ENCODE measurements around the gene DNAH17. TPM values are rescaled to one million over a fixed set of nuclear protein-coding genes. Genes with fewer than 3 reads are reported as not detected.

Gene DNAH17
- total RNA-seq, 1 experiment from 2014 or later: 0.16 TPM

DNA sequence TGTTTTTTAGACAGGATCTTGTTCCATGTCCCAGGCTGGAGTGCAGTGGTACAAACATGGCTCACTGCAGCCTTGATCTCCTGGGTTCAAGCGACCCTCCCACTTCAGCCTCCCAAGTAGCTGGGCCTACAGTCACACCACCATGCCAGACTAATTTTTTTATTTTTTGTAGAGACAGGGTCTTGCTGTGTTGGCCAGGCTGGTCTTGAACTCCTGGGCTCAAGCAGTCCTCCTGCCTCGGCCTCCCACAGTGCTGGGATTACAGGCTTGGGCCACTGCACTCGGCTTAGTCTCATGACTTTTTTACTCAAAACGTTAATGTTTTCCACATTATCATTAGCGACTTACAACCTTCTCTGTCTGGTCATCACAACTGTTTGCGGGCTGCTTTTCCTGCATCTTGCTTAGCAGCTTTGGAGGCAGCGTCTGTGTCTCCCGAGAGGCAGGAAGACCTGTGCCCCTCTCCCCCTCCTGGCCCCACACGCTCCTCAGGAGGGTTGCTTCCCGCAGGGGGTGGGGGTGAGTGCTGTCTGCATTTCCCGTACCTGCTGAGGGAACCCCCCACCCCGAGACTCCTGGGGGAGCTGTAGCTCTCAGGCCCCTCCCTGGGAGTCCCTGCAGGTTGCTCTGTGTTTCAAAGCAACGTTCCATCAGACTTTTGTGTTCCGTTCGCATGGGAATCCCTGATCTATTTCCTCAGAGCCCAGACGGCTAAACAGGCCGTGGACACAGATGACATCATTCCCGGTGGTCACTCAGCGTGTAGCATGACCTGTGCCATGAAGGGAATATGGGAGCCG lies 146.1 kb downstream of the DNAH17 start:
- no peak for DNase-seq (ENCODE audit: low spot score)

DNA sequence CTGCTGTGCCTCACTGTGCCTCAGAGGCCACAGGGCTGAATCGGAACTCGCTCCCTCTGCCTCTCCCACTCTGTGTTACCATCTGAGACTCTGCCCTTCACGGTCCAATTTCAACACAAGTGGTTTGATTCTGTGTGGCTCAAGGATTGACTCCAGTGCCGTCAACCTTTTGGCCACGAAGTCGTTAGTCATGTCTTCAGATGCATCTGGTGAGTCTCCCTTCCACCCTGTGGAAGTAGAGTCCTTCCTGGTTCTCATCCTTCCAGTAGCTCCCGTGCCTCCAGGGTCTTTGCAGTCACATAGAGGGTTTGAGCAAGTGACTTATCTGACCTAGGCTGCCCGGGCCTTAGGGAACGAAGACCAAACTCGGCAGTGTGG lies 147.6 kb downstream of the DNAH17 start:
- DNase-seq (ENCODE audit: low spot score): no peak

DNA sequence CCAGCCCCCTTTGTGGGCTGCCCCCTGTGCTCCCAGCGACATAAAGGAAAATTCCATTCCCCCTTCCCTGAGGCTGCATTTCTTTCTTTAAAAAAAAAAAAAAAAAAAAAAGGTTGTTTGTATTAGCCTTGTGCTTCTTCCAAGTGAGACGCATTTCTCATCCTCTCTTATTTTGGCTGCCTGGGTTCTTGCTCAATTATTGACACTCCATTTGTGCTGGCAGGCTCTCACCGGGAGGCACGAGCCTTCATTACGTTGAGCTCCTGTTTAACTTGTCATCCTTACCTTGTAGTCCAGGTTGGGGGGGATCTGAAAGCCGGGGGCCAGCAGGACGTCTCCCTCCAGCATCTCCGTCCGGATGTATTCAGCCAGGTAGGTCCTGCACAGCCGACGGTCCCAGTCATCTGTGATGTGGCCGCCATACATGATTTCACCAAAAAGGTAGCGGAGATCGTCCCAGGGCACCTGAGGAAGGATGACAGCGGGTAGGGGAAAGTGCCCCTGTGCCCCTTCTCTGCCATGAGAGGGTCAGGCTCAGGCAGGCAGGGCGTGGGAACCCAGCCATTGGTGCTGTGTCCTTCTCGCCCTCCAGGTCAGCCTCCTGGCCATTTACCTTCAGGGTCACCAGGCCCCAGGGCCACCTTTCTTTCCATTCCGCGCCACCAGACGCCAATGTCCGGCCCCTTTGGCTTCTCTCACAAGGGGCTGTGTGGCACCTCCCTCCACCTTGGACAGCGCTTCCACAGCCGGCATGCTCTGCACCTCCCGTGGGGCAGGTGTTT lies 148.2 kb downstream of the DNAH17 start:
- no peak for DNase-seq (ENCODE audit: low spot score)

DNA sequence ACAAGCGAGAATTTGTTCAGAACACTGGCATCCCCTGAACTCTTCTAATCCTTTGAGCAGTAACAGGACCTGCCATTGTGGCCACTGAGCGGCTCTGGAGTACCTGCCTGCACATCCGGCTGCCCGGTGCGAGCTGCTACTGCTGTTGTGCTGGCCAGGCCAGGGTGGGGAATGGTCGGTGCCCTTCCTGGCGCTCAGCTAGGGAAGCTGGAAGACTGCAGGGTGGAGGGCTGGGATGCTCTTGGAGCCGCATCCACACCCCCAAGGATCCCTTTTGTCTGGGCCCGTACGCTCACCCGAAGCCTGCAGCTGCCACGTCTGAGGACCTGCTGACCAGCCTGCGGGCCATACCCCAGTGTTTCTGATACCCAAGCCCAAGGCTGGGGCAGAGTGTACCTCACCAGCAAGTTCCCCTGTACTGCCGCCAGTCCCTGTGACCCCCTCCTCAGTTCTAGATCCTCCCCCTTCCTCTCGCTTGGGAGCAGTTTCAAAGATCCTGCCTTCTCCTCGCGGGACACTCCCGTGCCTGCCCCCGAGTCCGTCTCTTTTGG lies 149.1 kb downstream of the DNAH17 start:
- DNase-seq (ENCODE audit: low spot score): no peak

DNA sequence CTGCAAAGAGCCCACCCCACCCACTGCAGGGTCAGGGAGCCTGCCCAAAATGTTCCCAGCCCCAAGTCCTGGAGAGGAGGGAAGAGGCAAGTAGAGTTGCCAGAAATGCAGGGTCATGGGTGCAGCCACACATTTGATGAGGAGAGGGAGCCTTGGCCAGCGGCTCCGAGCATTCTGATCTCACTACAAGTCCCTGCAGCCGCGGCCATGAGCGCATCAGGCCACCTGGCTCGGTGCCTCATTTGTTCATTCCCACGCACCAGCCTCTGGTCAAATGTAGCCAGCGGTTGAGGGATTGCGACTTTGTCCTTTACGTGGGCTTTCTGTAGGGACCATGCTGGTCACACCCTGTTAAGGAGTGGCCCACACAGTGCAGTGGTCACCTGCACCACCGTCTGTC lies 150.1 kb downstream of the DNAH17 start:
- DNase-seq (ENCODE audit: low spot score): no peak

DNA sequence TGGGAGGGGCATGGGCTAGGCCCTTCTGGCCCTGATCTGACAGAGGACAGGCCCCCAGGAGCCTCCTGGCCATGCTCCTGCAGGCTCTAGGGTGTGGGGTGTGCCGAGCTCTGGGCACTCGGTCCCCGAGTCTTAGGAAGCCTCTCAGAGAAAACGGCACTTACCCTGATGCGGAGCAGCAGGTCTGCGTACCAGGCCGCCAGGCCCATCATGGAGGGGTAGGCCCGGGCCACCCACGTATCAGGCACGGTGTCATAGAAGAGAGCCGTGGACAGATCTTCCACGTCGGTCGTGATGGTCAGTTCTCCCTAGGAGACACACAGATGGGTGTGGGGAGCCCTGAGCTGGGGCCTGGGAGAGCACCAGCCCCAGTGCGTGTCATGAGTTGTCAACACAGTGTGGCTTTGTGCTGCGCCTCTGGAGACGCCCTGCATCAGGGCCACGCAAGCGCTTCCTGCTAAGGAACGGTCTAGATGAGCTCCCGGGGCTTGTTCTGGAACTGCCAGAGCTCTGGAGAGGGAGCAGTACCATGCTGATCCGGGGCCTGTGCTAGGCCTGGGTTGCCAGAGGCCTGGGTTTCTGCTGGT lies 150.8 kb downstream of the DNAH17 start:
- no peak for DNase-seq (ENCODE audit: low spot score)

DNA sequence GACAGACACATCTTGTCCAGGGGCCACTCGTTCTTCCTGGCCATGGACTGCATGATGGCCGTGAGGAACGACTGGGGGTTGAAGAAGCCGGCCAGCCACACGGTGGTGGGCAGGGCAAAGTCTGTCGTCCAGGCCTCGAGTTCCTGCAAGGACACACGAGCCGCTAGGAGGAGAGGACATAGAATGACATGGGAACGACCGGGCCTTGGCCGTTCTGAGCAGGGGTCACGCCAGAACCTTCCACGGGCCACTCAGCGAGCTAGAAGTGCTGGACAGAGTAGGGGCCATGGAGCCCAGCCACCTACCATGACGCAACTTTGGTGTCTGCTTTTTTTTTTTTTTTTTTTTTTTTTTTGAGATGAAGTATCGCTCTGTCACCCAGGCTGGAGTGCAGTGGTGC lies 151.8 kb downstream of the DNAH17 start:
- DNase-seq (ENCODE audit: low spot score): no peak

DNA sequence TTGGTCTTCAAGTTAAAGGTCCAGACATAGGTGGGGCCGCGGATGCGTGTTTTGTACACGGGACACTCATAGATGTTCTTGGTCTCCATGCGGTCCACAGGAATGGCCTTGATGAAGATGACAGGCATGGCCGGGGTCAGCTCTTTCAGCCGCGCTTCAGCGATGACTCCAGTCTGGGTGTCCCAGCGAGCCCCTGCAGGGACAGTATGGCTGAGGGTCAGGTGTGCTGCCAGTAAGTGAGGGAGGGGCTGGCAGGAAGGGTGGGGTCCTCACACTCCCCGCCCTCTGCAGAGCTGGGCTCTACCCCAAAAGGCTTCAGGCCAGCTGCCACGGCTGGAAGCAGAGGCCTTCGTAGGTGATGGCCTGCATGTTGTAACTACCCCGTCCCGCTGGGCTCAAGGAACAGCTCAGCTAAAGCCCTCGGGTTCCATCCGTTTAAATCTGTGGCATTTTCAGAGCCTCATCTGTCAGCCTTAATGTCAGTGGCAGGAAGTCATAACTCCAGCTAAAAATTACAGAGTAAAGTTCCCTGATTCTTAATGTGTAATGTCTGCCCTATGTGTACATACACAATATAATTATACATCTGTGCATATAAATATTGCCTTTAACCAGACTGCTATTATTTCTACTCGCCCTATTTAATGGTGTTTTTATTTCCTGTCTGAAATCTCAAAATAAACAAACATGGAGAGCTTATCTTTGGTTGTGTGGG lies 153.1 kb downstream of the DNAH17 start:
- no peak for DNase-seq (ENCODE audit: low spot score)

DNA sequence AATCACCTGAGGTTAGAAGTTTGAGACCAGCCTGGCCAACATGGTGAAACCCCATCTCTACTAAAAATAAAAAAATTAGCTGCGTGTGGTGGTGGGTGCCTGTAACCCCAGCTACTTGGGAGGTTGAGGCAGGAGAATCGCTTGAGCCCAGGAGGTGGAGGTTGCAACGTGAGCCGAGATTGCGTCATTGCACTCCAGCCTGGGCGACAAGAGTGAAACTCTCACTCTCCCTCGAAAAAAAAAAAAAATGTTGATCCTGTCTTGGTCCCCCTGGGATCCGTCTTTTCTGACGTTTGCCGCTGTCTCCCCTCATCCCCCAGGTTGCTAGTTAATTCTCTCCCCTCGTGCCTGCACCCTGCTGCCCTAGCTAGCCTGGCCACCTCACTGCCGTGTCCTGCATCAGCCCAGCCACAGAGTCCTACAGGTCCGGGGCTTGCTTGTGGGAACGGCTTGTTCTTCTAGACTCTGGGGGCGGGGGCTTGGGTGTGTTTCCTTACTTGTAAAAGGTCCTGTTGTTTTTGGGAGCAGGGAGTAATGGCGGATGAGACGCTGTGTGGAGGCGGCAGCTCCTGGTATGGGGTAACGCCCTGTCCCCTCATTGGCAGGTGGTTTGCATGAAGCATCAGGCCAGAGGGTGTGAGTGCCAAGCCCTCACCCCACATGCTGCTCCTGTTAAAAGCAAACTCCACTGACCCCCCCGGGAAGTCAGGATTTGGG lies 154.2 kb downstream of the DNAH17 start:
- no peak for DNase-seq (ENCODE audit: low spot score)

DNA sequence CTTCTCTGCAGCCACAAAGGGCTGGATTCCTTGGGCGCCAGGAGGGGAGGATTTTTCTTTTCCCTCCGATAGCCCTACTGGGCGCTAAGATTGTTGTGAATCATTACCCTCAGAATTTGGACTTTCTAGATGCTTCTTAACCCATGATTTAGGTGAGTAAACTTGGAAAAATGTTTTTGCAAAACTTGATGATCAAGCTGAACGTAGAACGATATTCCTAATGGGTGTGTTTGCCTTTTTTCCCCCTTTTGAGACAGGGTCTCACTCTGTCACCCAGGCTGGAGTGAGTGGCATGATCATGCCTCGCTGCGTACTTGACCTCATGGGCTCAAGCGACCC lies 155.0 kb downstream of the DNAH17 start:
- no peak for DNase-seq (ENCODE audit: low spot score)

DNA sequence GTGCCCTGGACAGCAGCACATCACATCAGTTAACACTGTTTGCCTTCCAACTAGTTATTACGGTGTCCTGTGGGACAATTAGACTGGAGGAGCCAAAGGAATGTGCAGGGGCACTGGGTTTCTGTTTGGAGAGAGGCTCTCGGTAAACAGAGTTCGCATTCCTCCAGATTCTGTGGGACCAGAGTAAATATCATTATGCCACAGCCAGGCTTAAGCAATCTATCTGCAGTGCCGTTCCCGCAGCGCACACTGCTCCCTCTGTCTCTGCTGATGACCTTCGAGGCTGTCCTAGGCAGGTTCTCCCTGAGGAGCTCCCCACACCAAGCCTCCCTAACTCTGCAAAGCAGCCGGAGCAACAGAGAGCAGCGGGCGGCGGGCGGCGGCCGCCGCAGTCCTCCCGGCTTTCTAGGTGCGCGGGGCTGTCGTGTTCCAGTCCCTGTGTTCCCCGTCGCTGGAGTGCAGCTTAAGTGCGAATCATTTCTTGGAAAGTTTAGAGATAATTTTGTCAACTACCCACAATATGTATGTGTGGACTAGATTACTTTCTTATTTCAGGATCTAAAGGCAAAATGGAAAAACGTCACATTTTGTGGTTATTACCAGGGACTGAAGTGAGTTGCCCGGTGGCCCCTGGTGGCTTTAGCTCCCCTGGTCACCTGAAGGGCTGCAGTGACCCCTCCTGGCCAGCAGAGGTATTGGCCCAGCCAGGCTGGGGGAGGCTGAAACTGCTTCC lies 155.5 kb downstream of the DNAH17 start:
- DNase-seq (ENCODE audit: low spot score): peak; percentile 78

DNA sequence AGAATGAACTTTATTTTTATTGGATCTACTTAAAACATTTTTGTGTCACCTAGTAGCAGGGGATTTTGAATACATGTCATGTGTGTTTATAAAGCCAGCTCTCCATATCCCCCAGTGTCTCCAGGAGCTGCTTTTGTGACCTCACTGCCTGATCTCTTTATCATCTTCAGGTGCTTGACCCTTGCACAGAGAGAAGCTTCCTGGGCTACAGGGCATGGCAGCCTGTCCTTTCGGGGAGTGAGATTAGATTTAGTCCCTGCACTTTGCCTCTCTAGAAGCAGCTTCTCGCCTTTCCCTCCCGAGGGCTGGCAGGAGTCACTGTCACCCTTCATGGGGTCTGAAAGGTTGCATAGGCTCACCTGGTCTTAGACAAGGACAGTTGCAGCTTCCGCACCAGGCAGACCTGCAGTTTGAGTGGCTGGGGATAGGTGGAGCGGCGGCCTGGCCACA lies 156.1 kb downstream of the DNAH17 start:
- no peak for DNase-seq (ENCODE audit: low spot score)

DNA sequence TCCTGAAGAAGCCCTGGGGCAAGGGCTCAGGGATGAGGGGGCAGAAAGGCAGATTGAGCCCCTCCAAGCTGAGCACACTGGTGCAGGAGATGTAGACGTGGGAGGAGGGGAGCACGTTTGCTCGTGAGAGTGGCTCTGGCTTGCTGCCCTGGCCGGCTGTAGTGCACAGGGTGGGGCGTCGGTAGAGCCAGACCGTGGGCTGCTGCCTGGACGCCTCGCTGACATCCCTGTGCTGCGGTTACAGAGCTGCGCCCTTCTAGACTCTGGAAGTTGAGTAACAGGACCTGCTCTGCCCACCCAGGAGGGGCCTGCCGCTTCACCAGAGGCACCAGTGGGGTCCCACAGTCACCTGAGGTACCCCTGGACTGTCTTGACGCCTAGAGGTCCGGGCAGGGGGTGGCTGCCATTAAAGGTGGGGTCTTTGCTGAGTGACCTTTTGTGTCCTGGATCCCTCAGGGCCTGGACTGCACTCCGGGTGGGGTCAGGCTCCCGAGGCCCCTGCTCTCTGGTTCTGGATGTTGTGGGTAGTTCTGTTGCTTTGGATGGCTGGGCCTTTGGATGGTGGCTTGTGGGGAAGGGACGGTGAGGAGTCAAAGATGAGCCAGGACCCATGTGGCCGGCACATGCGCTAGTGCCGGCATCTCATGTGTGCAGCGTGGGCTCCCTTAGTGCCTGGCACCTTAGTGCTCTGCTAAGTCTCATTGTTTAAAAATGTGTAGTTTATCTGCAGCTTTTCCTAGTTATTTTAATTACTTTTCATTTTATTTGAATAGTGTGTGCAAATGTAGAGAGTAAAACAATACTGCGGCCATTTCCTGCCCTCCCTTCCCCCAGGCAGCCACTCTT lies 157.0 kb downstream of the DNAH17 start:
- no peak for DNase-seq (ENCODE audit: low spot score)

DNA sequence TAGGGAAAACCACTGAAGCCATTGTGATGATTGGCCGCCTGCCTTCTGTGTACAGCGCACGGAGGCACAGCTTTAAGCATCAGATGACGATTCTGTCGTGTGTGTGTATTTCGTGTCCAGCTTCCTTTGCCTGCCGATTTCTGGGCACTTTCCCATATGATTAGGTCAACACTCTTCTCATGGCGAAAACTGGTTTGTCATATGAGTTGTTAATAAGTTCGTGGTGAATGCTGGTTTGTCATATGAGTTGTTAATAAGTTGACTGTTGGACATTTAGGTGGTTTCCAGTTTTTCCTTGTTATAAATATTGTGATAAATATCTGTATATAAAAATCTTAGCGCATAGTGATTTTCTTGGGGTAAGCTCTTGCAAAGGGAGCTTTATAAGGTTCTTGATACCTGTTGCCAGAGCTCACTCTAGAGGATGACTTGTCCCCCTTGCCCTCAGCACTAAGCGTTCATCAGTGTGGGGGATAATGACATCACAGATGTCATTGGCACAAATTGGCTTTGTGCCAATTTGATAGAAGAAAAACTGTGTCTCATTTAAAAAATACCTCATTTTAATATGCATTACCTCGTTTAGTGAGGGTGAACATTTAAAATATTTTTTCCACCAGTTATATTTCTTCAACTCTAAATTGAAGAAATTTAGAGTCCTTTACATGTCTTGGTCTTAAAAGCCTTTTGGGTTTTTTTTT lies 158.7 kb downstream of the DNAH17 start:
- no peak for DNase-seq (ENCODE audit: low spot score)

DNA sequence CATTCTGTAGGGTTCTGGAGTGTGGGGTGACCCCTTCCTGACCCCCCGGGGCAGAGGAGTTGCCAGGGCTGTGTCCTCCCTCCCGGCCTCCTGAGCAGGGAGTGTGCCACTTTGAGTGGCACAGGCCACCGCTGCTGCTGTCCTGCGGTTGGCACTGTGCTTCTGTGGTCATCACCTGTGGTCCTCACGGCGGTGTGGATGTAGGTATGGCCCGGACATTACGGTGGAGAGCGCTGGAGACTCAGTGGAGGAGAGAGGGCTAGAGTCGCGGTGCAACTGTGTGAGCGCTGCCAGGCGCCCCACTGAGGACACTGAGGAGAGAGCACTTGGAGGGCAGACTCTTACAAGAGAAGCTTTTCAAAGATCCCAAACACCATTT lies 159.7 kb downstream of the DNAH17 start:
- DNase-seq (ENCODE audit: low spot score): no peak

DNA sequence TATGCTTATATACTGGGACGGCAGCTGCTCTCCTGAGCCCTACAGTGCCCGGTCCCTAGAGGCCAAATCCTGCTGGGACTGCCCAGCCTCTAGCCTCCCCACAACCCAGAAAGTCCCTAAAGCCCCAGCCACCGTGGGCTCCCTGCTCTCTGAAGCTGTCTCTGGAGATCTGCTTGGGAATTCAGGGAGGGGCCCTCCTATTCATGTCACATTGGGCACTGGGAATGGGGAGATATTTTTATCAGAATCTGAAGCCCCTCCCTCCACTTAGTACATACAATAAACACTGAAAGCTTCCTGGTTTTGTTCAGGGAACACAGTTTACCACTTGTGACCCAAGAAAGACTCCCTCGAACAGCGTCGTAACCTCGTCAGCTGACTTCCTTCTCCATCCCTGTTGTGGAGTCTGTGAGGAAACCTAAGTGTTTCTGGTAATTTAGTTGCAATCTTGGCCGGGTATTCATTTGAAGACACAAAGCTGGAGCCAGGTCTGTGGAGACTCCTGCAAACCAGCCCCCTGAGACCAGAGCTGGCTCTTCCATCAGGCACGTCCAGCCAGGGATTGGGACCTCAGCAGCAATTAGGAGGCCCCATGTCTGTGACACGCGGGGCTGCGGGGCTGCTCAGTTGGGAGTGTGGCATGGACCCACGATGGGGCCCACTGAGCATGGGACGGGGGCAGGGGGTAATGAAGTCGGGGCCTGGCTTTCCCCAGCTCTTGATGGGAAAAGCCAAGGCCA lies 160.2 kb downstream of the DNAH17 start:
- no peak for DNase-seq (ENCODE audit: low spot score)

DNA sequence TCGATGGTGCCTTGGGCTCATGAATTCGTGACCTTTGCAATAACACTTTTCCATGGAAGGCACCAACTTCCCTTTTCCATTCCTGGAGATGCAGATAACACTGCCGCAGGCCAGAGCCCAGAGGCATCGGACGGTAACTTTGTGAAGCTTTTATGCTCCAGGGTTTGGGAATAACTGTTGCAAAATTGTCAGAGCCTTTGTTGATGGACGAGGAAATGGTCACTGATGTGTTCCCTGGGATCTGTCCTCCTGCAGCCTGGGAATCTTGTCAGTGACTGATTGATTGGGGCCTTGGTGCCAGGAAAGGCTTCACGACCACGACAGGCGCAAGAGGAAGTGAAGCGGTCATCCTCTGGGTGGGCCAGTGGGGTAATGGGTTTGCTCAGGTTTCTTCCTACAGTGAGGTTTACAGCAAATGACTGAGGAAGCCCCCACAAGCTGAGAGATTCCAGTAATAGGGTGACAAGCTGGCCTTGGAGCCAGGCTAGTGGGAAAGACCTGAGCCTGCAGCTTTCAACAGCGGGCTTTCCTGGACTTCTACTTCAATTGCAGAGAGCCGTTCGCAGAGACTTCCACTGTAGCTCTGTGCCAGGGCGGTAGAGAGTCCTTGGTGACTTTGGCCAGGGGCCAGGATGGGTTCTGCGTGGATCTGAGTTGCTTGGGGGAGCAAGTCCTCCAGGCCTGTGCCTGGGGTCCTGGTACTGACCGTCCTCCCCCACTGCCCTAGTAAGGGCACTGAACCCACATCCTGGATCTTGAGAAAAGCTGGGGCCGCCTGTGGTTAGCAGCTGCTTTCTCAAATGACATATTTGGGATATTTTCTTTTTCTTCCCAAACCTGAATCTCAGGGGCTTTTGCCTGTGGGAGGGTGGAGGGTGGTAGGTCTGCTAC lies 161.1 kb downstream of the DNAH17 start:
- peak; percentile 54 for DNase-seq (ENCODE audit: low spot score)

All from A172 (cell line).